ENCODE results near the gene HIP1R.

The HIP1R gene

GRCh38 chr12:122860854-122861586, 25.8 kb downstream of the HIP1R start:
- DNase-seq (ENCODE audit: low read depth), result no peak

GRCh38 chr12:122861587-122861970, 26.3 kb downstream of the HIP1R start:
- DNase-seq (ENCODE audit: low read depth), result no peak

- DNase-seq (ENCODE audit: low read depth), result no peak
These were observed 26.9 kb downstream of the HIP1R start for GRCh38 chr12:122862110-122862634.

- DNase-seq (ENCODE audit: low read depth), result no peak
These were observed 27.8 kb downstream of the HIP1R start for GRCh38 chr12:122862872-122863701.

- DNase-seq (ENCODE audit: low read depth), result no peak
These were observed 29.6 kb downstream of the HIP1R start for GRCh38 chr12:122864894-122865253.

- no peak for DNase-seq (ENCODE audit: low read depth)
These were observed 30.3 kb downstream of the HIP1R start for GRCh38 chr12:122865268-122866231.

GRCh38 chr12:122866379-122866778, 31.1 kb downstream of the HIP1R start:
- DNase-seq (ENCODE audit: low read depth), result no peak

- no peak for DNase-seq (ENCODE audit: low read depth)
These were observed 31.8 kb downstream of the HIP1R start for GRCh38 chr12:122866950-122867607.

- no peak for DNase-seq (ENCODE audit: low read depth)
These were observed 32.6 kb downstream of the HIP1R start for GRCh38 chr12:122867691-122868461.

- DNase-seq (ENCODE audit: low read depth), result no peak
These were observed 33.4 kb downstream of the HIP1R start for GRCh38 chr12:122868471-122869177.

GRCh38 chr12:122869207-122869973, 34.1 kb downstream of the HIP1R start:
- no peak for DNase-seq (ENCODE audit: low read depth)

- no peak for DNase-seq (ENCODE audit: low read depth)
These were observed 35.0 kb downstream of the HIP1R start for GRCh38 chr12:122870163-122870842.

GRCh38 chr12:122870867-122871664, 35.8 kb downstream of the HIP1R start:
- no peak for DNase-seq (ENCODE audit: low read depth)

GRCh38 chr12:122871851-122872780, 36.9 kb downstream of the HIP1R start:
- DNase-seq (ENCODE audit: low read depth), result no peak

- no peak for DNase-seq (ENCODE audit: low read depth)
These were observed 37.6 kb downstream of the HIP1R start for GRCh38 chr12:122872815-122873361.

- DNase-seq (ENCODE audit: low read depth), result no peak
These were observed 38.3 kb downstream of the HIP1R start for GRCh38 chr12:122873540-122873939.
